Kidney glomerular epithelial cell (primary cell): ENCODE data around the gene TSPAN10.

ENCODE experiments used
- DNase-seq: peaks from one replicate; lab custom pipeline; 2025; lab: John Stamatoyannopoulos, UW

TSPAN10 gene

GRCh38 chr17:81635431-81635830, 1.6 kb upstream of the TSPAN10 start:
- DNase-seq: no peak

GRCh38 chr17:81635973-81636504, 957 bp upstream of the TSPAN10 start:
- no peak for DNase-seq

GRCh38 chr17:81638683-81639082, 1.7 kb downstream of the TSPAN10 start:
- DNase-seq: no peak

GRCh38 chr17:81640011-81640410, 3.0 kb downstream of the TSPAN10 start:
- DNase-seq: no peak

- no peak for DNase-seq
Observed at GRCh38 chr17:81641825-81642489, 5.0 kb downstream of the TSPAN10 start.

GRCh38 chr17:81644496-81644895, 7.5 kb downstream of the TSPAN10 start:
- DNase-seq: no peak

- no peak for DNase-seq
Observed at GRCh38 chr17:81644976-81645952, 8.3 kb downstream of the TSPAN10 start.

- DNase-seq: no peak
Observed at GRCh38 chr17:81646869-81647600, 10.0 kb downstream of the TSPAN10 start.

- no peak for DNase-seq
Observed at GRCh38 chr17:81647640-81648012, 10.6 kb downstream of the TSPAN10 start.

GRCh38 chr17:81648013-81648706, 11.2 kb downstream of the TSPAN10 start:
- DNase-seq: no peak

GRCh38 chr17:81648707-81649085, 11.7 kb downstream of the TSPAN10 start:
- DNase-seq: no peak

GRCh38 chr17:81650951-81651350, 14.0 kb downstream of the TSPAN10 start:
- DNase-seq: no peak

- DNase-seq: peak; percentile 35
Observed at GRCh38 chr17:81651692-81652091, 14.7 kb downstream of the TSPAN10 start.

GRCh38 chr17:81652906-81653771, 16.1 kb downstream of the TSPAN10 start:
- DNase-seq: no peak

GRCh38 chr17:81655378-81656117, 18.6 kb downstream of the TSPAN10 start:
- DNase-seq: no peak

GRCh38 chr17:81656118-81656743, 19.2 kb downstream of the TSPAN10 start, which contains the start of gene PDE6G:
Gene PDE6G (minus strand): TSS chr17:81656542. CDS start chr17:81653305, 3,237 bp downstream.
- DNase-seq: no peak

- no peak for DNase-seq
Observed at GRCh38 chr17:81656835-81657234, 19.8 kb downstream of the TSPAN10 start.

- no peak for DNase-seq
Observed at GRCh38 chr17:81659038-81659437, 22.0 kb downstream of the TSPAN10 start.

GRCh38 chr17:81660441-81660840, 23.4 kb downstream of the TSPAN10 start:
- no peak for DNase-seq
